ENCODE data around the gene TMEM18. TPM values are rescaled to one million over a fixed set of nuclear protein-coding genes. Genes with fewer than 3 reads are reported as not detected.
A peak's percentile ranks its signal among the peaks of the same experiment; 100 is the strongest.

Gene TMEM18
- total and polyA plus RNA-seq, 8 donors = 16.9 to 64.6 (median 57.7) TPM

DNA sequence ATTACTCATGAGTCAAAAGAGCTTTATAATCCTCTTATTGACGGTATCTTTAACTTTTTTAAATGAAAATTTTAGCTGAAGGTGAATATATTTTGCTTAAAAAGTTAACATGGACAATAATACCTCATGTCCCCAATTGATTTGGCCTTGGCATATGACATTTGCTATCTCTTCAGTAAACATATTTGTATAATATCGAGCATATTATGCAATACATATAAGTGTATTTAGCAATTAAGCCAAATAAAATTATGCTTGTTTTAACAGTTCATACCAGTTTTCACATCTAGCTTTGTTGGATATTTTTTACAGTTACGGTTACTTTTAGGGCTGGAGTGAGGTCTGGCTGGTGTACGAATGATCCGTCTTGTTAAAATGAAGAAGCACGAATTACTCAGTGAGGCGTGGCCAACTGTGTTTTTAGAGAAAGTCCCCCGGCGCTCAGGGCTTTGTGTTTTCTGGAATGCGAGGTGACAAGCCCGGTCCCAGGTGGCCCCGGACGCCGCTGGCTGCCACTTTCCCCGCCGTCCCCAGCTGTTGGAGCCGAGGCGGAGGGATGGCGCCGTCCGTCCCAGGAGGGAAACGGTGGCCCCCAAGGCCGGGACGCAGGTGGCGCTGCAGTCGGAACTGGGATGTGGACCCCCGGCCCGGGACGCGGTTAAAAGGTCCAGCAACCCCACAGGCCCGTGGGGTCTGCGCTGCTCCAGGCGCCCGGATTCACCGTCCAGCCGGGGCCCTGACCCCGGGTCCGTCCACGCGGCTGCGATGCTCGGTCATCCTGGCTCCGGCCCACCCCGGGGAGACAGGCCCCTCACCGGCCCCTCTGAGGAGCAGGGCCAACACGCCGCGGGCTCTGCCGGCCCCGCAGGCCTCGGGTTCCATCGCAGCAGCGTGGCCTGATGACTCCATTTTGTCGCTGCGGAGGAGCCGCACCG is 41.3 kb downstream of the TMEM18 start:
- Histone ChIP-seq H3K27ac (no peak overlapping the region), H3K9me3 (no peaks in the 10 kb centered on the region), H3K36me3 (no peaks in the 10 kb centered on the region), H3K27me3 (peaks cover 0 to 15% of the 10 kb centered on the region in 2 donors), H3K4me1 (peaks cover 4 to 10% of the 10 kb centered on the region in 2 donors), H3K4me3 (peak overlapping the region; percentile 26 to 29)
- ATAC-seq (no peak), DNase-seq (peak in 1 of 4 donors; percentile 79)
- intact Hi-C loops (cut with DNase I) = no loop called here
- TF ChIP-seq, protein P1, sequence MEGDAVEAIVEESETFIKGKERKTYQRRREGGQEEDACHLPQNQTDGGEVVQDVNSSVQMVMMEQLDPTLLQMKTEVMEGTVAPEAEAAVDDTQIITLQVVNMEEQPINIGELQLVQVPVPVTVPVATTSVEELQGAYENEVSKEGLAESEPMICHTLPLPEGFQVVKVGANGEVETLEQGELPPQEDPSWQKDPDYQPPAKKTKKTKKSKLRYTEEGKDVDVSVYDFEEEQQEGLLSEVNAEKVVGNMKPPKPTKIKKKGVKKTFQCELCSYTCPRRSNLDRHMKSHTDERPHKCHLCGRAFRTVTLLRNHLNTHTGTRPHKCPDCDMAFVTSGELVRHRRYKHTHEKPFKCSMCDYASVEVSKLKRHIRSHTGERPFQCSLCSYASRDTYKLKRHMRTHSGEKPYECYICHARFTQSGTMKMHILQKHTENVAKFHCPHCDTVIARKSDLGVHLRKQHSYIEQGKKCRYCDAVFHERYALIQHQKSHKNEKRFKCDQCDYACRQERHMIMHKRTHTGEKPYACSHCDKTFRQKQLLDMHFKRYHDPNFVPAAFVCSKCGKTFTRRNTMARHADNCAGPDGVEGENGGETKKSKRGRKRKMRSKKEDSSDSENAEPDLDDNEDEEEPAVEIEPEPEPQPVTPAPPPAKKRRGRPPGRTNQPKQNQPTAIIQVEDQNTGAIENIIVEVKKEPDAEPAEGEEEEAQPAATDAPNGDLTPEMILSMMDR (IDR thresholded peaks at IDR 0.05) = no peak

DNA sequence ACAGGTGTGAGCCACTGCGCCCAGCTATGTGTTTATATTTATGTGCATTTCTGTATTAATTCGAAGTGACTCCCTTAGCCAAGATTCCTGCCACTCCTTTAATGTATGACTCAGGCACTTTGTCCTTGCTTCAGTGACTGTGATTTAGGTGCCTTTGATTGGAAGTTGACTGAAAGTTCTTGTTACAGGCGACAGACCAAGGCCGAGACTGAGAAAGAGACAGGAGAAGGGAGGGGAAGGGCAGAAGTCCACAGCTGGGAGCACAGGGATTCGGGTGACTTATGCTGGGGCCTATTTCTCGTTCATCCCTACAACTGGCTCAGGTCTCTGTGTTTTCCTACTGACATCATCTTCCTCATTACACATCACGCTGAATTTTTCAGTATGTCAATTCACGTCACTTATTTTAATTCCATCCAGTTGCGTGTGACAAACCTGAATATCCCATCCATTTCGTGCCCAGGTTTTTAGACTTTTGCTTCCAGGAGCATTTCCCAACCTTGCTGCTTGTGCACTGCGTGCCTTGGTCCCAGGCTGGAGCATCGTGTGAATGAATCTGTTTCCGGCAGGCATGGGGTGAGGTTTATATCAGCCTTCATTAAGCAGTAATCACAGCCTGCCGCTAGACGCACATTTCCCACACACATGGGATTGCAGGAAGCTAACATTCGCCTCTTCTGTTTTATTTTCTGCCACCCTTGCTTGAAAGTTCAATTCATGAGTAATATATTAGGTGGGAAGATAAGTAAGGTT is 42.4 kb downstream of the TMEM18 start:
- Histone ChIP-seq H3K4me1 (peaks cover 4 to 10% of the 10 kb centered on the region in 2 donors), H3K9me3 (no peaks in the 10 kb centered on the region), H3K27ac (no peak overlapping the region), H3K36me3 (no peaks in the 10 kb centered on the region), H3K27me3 (peaks cover 0 to 15% of the 10 kb centered on the region in 2 donors), H3K4me3 (no peak overlapping the region)
- no peak for ATAC-seq
- TF ChIP-seq, protein P1 (IDR thresholded peaks at IDR 0.05) = no peak
- DNase-seq = no peak
- intact Hi-C loops (cut with DNase I) = no loop called here

DNA sequence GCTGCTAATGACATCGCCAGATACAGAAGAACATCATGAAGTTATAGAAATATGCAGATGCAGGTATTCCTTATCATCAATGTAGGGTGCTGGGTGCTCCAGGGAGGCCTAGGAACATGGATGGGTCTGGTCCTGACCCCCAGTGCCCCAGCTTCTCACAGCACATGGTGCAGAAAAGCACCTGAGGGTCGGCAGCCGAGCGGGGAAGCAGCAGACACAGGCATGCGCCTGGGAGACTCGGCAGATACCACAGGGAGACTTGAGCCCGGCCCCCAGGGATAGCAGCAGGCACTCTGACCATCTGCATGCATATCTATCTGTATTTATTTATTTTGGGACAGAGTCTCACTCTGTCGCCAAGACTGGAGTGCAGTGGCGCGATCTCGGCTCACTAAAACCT is 43.2 kb downstream of the TMEM18 start:
- DNase-seq (no peak), ATAC-seq (no peak)
- intact Hi-C loops (cut with DNase I) = no loop called here
- no peak overlapping the region for H3K27ac ChIP-seq
- H3K36me3 ChIP-seq = no peaks in the 10 kb centered on the region
- peaks cover 4 to 10% of the 10 kb centered on the region in 2 donors for H3K4me1 ChIP-seq
- H3K27me3 ChIP-seq = peaks cover 0 to 19% of the 10 kb centered on the region in 2 donors
- no peak overlapping the region for H3K4me3 ChIP-seq
- TF ChIP-seq, protein P1 (IDR thresholded peaks at IDR 0.05) = no peak
- H3K9me3 ChIP-seq = no peaks in the 10 kb centered on the region

DNA sequence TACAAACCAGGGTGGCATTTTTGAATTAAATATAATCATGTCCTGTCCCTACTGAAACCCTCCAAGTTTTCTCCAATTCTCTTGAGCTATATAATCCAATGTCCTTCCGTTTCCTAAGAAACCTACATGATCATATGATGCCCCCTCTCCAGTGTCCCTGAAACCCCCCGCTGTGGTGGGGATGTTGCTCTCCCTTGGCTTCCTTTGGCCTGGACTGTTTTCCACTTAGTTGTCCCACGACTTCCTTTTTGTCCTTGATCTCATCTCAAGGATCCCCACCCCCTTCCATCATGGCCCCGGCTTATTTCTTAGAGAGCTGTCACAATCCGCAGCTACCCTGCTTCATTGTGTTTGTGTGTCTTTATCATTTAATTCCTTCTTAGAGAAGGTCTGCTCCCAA is 43.8 kb downstream of the TMEM18 start:
- DNase-seq (no peak), ATAC-seq (no peak)
- TF ChIP-seq, protein P1 (IDR thresholded peaks at IDR 0.05) = no peak
- H3K4me1 ChIP-seq = peaks cover 4 to 10% of the 10 kb centered on the region in 2 donors
- no peak overlapping the region for H3K4me3 ChIP-seq
- peaks cover 0 to 21% of the 10 kb centered on the region in 2 donors for H3K27me3 ChIP-seq
- H3K9me3 ChIP-seq = no peaks in the 10 kb centered on the region
- no peak overlapping the region for H3K27ac ChIP-seq
- intact Hi-C loops (cut with DNase I) = no loop called here
- no peaks in the 10 kb centered on the region for H3K36me3 ChIP-seq

DNA sequence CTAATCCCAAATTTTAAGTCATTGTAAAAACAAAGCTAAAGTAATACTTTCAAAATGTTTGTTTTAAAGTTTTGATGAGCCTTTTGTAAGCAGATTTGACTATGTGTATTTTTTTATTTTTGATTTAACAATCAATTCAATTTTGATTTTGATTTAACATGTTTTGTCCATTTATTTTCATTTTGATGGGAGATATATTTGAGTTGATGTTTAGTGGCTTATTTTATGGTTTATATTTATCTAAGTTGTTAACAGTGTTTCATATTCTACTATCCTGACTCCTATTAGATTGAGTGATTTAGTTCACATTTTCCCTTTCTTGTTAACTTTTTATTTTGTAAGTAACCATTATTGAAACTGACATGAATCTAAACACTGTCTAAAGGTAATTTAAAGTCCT is 44.7 kb downstream of the TMEM18 start:
- no peaks in the 10 kb centered on the region for H3K9me3 ChIP-seq
- H3K27me3 ChIP-seq = peaks cover 0 to 21% of the 10 kb centered on the region in 2 donors
- H3K27ac ChIP-seq = no peak overlapping the region
- intact Hi-C loops (cut with DNase I) = no loop called here
- no peaks in the 10 kb centered on the region for H3K36me3 ChIP-seq
- peaks cover 4 to 10% of the 10 kb centered on the region in 2 donors for H3K4me1 ChIP-seq
- no peak for DNase-seq
- TF ChIP-seq, protein P1 (IDR thresholded peaks at IDR 0.05) = no peak
- ATAC-seq = no peak
- no peak overlapping the region for H3K4me3 ChIP-seq
